H1 (cell line): Measurements from ENCODE around the gene RNF5. TPM values are rescaled to one million over a fixed set of nuclear protein-coding genes. Genes with fewer than 3 reads are reported as not detected.

Source experiments
- ATF3 ChIP-seq: IDR thresholded peaks from 2 replicates; pipeline ENCODE4 v1.6.1; 2011; ENCODE audit warnings: low read depth, mild to moderate bottlenecking, low read length; ENCODE audit not compliant: insufficient read depth
- CHD1 ChIP-seq: IDR thresholded peaks from 2 replicates; pipeline ENCODE4 v1.6.1; 2012; ENCODE audit warnings: low read depth, low read length, improper control_type of control experiment
- CHD7 ChIP-seq: fragments of 300-600 bp; sonication (generic); IDR thresholded peaks from 2 replicates; pipeline ENCODE4 v1.7.1; 2012; ENCODE audit warnings: low read length, moderate library complexity, mild to moderate bottlenecking, inconsistent platforms; ENCODE audit not compliant: insufficient replicate concordance
- EZH2 ChIP-seq: fragments of 200-600 bp; sonication (generic); IDR thresholded peaks from 2 replicates; pipeline ENCODE4 v1.7.1; 2012; ENCODE audit warnings: low read depth, mild to moderate bottlenecking, moderate library complexity, low read length, inconsistent platforms; ENCODE audit not compliant: severe bottlenecking
- MAX ChIP-seq: IDR thresholded peaks from 2 replicates; pipeline ENCODE4 v1.6.1; 2012; ENCODE audit warnings: inconsistent platforms
- NRF1 ChIP-seq: IDR thresholded peaks from 2 replicates; pipeline ENCODE4 v1.6.1; 2011; ENCODE audit warnings: mild to moderate bottlenecking, low read depth, low read length, improper control_type of control experiment
- SP2 ChIP-seq: IDR thresholded peaks from 2 replicates; pipeline ENCODE4 v1.6.1; 2012; ENCODE audit warnings: mild to moderate bottlenecking, low read length, inconsistent platforms
- SUZ12 ChIP-seq: fragments of 200-600 bp; sonication (generic); IDR thresholded peaks from 2 replicates; pipeline ENCODE4 v1.6.1; 2012; ENCODE audit warnings: mild to moderate bottlenecking, inconsistent platforms, low read length, moderate library complexity, mixed read lengths
- TAF7 ChIP-seq: optimal IDR thresholded peaks from 2 replicates; pipeline ENCODE3; 2011; ENCODE audit warnings: low read depth, mild to moderate bottlenecking, inconsistent platforms, low read length, moderate library complexity, borderline replicate concordance
- polyA plus RNA-seq, 7 experiments: library from polyadenylated mRNA; depleted of rRNA in 3 of 7; stranded (reverse) in 5 of 7; unstranded in 2 of 7; fragments of >200 nt in 5 of 7; fragments of 200-250 nt in 2 of 7; gene quantifications; 1 replicate in 5 of 7; 2 replicates in 1 of 7; 4 replicates in 1 of 7; pipeline versions ENCODE4 v1.2.1 to v1.2.3, GENCODE V29; 2011 to 2013; ENCODE audit warnings: missing spikeins in 2 of 7, mixed read lengths in 2 of 7
- total RNA-seq: library from RNA; stranded (reverse); fragmentation: NEBNext Ultra II Directional; extraction: Animal tissue kit (Norgen Biotek cat#: 25700); gene quantifications from 2 replicates; pipeline ENCODE4 v1.2.1, GENCODE V29; 2021

RNF5 gene
- total and polyA plus RNA-seq, 2 of the 8 experiments (the other 6 are each of a cell fraction or from before 2014, with no cell fraction given) = 90.0 to 158 TPM

GRCh38 chr6:32187009-32187709, 9.0 kb downstream of the RNF5 start (continued):
- TF ChIP-seq CHD7 = no peak
- TF ChIP-seq ATF3 = no peak
- no peak for TF ChIP-seq CHD1
- TF ChIP-seq EZH2 = no peak
- no peak for TF ChIP-seq TAF7
- no peak for TF ChIP-seq SP2
- no peak for TF ChIP-seq MAX
- TF ChIP-seq NRF1 = no peak
- TF ChIP-seq SUZ12 = no peak
